Panc1 (cell line): Measurements from ENCODE around the gene EXOC3L4. TPM values are rescaled to one million over a fixed set of nuclear protein-coding genes. Genes with fewer than 3 reads are reported as not detected.

Source experiments
- ATAC-seq: fragments of 200-7000 bp; cut with Tn5 transposase; 2 replicates; pipeline ENCODE4 v1.9.1; 2020; ENCODE audit warnings: mild to moderate bottlenecking, moderate library complexity
- BruUV-seq: library from RNA; stranded (reverse); fragments of 400-500 nt; replicated peaks from 2 replicates; lab custom pipeline; 2021; lab: Mats Ljungman, UMichigan
- CTCF ChIA-PET: fragments of 300-600 bp; sonication (Branson Sonifier 250); formaldehyde crosslinking; loops from one replicate; lab custom pipeline; 2022; ENCODE audit warnings: antibody characterized with exemption; lab: Charles Lee
- POLR2A ChIA-PET: fragments of 300-600 bp; sonication (Branson Sonifier 250); formaldehyde crosslinking; loops from one replicate; lab custom pipeline; 2022; ENCODE audit warnings: antibody characterized with exemption; lab: Charles Lee
- DNase-seq: peaks from one replicate; pipeline ENCODE4 v3.0.0-alpha.2; 2010; ENCODE audit warnings: low read depth, low spot score
- H3K27ac ChIP-seq: 2 replicates; pipeline ENCODE4 v1.5.1; 2011; ENCODE audit warnings: mild to moderate bottlenecking, low read length, inconsistent platforms
- H3K27me3 ChIP-seq: fragments of 200-500 bp; sonication (Bioruptor generic); 2 replicates; pipeline ENCODE4 v1.6.0; 2014; ENCODE audit warnings: low read length, inconsistent platforms; ENCODE audit not compliant: control insufficient read depth, insufficient read depth
- H3K36me3 ChIP-seq: fragments of 200-500 bp; sonication (Bioruptor generic); 2 replicates; pipeline ENCODE4 v1.5.1; 2014; ENCODE audit warnings: inconsistent platforms, mild to moderate bottlenecking, low read length, moderate library complexity; ENCODE audit not compliant: control insufficient read depth, insufficient read depth
- H3K4me1 ChIP-seq: 2 replicates; pipeline ENCODE4 v1.5.1; 2011; ENCODE audit warnings: inconsistent platforms, mild to moderate bottlenecking, low read length, moderate library complexity; ENCODE audit not compliant: control insufficient read depth, insufficient read depth
- H3K4me3 ChIP-seq, 2 experiments: 2 replicates each; pipeline ENCODE4 v1.5.1; 2011 to 2012; ENCODE audit warnings: low read depth in 2 of 2, low read length in 2 of 2, mild to moderate bottlenecking in 2 of 2, inconsistent platforms in 1 of 2, moderate library complexity in 1 of 2
- H3K9me3 ChIP-seq: fragments of 200-500 bp; sonication (Bioruptor generic); 2 replicates; pipeline ENCODE4 v1.5.1; 2014; ENCODE audit warnings: low read depth, mild to moderate bottlenecking, inconsistent platforms, low read length, moderate library complexity; ENCODE audit not compliant: control insufficient read depth, insufficient read depth
- POLR2AphosphoS5 ChIP-seq: IDR thresholded peaks from 2 replicates; pipeline ENCODE4 v1.6.1; 2012; ENCODE audit warnings: mild to moderate bottlenecking, low read depth, low read length, moderate library complexity
- SIN3A ChIP-seq: IDR thresholded peaks from 2 replicates; pipeline ENCODE4 v1.6.1; 2012; ENCODE audit warnings: low read depth, mild to moderate bottlenecking, low read length, moderate library complexity, borderline replicate concordance; ENCODE audit not compliant: insufficient read depth
- TCF7L2 ChIP-seq: IDR thresholded peaks from 2 replicates; pipeline ENCODE4 v1.6.1; 2011; ENCODE audit warnings: mild to moderate bottlenecking, low read depth, low read length, inconsistent platforms
- in situ Hi-C: cut with HindIII; loops from 2 replicates; pipeline ENCODE4 v1.10.0; 2016; ENCODE audit warnings: low sequenced_read_pairs, low pct_unique_long_range_greater_than_20kb
- intact Hi-C: fragments of 100-400 bp; cut with micrococcal nuclease; formaldehyde crosslinking; loops from one replicate; pipeline ENCODE4 v1.10.0; 2022; ENCODE audit not compliant: unreplicated experiment
- total RNA-seq: library from RNA; stranded (reverse); gene quantifications from one replicate; pipeline ENCODE4 v1.2.1, GENCODE V29; 2021; ENCODE audit not compliant: unreplicated experiment
- TF ChIP-seq, protein P1 (sequence below): fragments of 450-650 bp; IDR thresholded peaks from 2 replicates; pipeline ENCODE4 v1.5.1; 2017; ENCODE audit warnings: mild to moderate bottlenecking
- TF ChIP-seq, protein P2 (sequence below), 2 experiments: IDR thresholded peaks; 2 replicates each; pipeline ENCODE4 v1.6.1; 2011 to 2012; ENCODE audit warnings: low read depth in 2 of 2, control low read depth in 1 of 2, low read length in 1 of 2, mild to moderate bottlenecking in 1 of 2, moderate library complexity in 1 of 2; ENCODE audit not compliant: insufficient read depth in 1 of 2

Gene EXOC3L4
- total RNA-seq, 1 experiment from 2014 or later, result 2.6 TPM

DNA sequence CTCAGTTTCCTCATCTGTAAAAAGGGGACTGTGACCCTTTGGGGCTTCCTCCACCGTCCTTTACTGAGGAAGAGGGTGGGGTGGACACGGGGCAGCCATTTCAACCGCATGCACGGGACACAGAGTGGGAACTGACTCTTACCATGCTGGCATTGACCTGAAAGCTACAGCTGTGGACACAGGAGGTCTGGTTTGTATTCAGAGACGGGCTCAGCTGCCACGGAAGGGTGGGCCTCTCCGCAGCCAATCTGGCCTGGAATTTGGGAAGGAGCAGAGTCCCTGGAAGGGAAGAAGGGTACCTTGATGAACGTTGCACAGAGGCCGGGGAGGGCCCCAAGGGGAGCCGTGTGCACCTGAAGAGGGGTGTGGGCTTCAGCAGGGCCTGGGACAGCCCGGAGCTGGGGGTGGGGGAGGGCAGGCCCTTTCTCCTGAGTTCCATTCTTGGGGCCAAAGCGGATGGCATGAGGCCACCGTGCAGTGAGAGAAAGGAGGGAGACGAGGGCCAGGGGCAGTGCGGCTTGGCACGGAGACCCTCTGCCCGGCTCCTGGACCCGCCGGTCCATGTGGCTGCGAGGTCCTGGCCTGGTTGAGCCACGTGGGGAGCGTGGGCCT, 43.3 kb downstream of the EXOC3L4 start:
- H3K27ac ChIP-seq, result peak overlapping the region; percentile 88
- intact Hi-C loops, result no loop called here
- in situ Hi-C loops, result no loop called here
- no peaks in the 10 kb centered on the region for H3K9me3 ChIP-seq
- H3K36me3 ChIP-seq, result 0 out of 2 replicates have a peak, but pooled peaks cover 2% of the 10 kb centered on the region
- TF ChIP-seq TCF7L2 (no peak), POLR2AphosphoS5 (peak; percentile 77; the same call in 1 of the 2 replicates), SIN3A (peak; percentile 93)
- ChIA-PET CTCF (interaction anchor here (1.8 kb wide), 1 partner anchor 33 kb away, joined by 9 read pairs; no protein-coding TSS in a partner anchor), POLR2A (interaction anchor here (0.5 to 0.6 kb wide), 3 partner anchors 35 to 86 kb away, joined by 4 to 5 read pairs (median 4); no protein-coding TSS in a partner anchor)
- no peak overlapping the region for H3K4me3 ChIP-seq
- BruUV-seq, result no TSS peak
- ATAC-seq (peak; percentile 51), DNase-seq (no peak)
- peaks cover 64% of the 10 kb centered on the region for H3K4me1 ChIP-seq
- no peaks in the 10 kb centered on the region for H3K27me3 ChIP-seq

DNA sequence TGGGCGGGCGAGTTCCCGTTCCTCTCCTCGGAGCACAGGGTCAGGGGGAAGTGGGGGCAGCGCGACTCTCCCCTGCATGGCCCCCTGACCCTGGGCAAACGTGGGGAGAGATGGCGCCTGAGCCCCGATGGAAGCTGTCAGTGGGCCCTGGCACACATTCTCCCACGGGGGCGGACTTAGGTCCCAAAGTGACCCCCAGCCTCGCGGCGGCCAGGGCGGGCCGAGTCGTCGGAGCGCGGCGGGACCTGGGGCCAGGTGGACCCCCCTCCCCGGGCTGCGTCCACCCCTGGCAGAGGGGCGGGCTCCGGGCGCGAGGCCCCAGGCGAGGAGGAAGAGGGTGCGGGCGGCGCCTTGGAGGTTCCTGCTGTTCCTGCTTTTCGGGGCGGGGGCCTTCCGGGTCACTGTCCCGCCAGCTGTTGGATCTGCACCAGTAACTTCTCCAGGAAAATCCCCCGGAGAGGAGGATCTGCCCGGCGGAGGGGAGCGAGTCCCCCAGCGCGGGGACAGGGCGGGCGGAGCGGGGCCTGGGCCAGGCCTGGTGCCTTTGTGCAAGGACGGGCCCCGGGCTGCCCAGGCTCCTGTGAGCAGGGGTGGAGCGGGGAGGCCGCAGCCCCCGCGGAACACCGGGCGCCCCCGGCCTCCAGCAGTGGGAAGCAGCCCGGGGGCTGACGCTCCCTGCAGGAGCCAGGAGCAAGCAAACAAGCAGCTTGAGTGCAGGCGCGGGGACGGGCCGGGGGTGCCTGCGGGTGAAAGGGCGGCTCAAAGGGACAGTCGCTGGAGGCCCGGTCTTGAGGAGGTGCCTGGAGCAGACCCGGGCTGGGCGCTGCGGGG, 44.0 kb downstream of the EXOC3L4 start:
- Histone ChIP-seq H3K4me3 (peak overlapping the region; percentile 12 to 19; a peak in 2 of 4 replicates), H3K27ac (peak overlapping the region; percentile 88), H3K9me3 (no peaks in the 10 kb centered on the region), H3K27me3 (no peaks in the 10 kb centered on the region), H3K36me3 (0 out of 2 replicates have a peak, but pooled peaks cover 2% of the 10 kb centered on the region), H3K4me1 (peaks cover 71% of the 10 kb centered on the region)
- POLR2A ChIA-PET, result interaction anchor here (0.5 to 0.6 kb wide), 3 partner anchors 78 to 189 kb away, joined by 4 to 6 read pairs (median 5); no protein-coding TSS in a partner anchor
- in situ Hi-C loops (no loop called here), intact Hi-C loops (no loop called here)
- DNase-seq (no peak), ATAC-seq (peak; percentile 53)
- BruUV-seq, result no TSS peak
- CTCF ChIA-PET, result interaction anchor here (0.6 kb wide), 1 partner anchor 48 kb away, joined by 3 read pairs; no protein-coding TSS in a partner anchor
- TF ChIP-seq TCF7L2, result peak; percentile 39; the same call in 1 of the 2 replicates
- TF ChIP-seq SIN3A, result 0 out of 2 replicates have a peak, but pooled peaks have one; percentile 18
- TF ChIP-seq, protein P1, sequence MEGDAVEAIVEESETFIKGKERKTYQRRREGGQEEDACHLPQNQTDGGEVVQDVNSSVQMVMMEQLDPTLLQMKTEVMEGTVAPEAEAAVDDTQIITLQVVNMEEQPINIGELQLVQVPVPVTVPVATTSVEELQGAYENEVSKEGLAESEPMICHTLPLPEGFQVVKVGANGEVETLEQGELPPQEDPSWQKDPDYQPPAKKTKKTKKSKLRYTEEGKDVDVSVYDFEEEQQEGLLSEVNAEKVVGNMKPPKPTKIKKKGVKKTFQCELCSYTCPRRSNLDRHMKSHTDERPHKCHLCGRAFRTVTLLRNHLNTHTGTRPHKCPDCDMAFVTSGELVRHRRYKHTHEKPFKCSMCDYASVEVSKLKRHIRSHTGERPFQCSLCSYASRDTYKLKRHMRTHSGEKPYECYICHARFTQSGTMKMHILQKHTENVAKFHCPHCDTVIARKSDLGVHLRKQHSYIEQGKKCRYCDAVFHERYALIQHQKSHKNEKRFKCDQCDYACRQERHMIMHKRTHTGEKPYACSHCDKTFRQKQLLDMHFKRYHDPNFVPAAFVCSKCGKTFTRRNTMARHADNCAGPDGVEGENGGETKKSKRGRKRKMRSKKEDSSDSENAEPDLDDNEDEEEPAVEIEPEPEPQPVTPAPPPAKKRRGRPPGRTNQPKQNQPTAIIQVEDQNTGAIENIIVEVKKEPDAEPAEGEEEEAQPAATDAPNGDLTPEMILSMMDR, result no peak
- TF ChIP-seq, protein P2, sequence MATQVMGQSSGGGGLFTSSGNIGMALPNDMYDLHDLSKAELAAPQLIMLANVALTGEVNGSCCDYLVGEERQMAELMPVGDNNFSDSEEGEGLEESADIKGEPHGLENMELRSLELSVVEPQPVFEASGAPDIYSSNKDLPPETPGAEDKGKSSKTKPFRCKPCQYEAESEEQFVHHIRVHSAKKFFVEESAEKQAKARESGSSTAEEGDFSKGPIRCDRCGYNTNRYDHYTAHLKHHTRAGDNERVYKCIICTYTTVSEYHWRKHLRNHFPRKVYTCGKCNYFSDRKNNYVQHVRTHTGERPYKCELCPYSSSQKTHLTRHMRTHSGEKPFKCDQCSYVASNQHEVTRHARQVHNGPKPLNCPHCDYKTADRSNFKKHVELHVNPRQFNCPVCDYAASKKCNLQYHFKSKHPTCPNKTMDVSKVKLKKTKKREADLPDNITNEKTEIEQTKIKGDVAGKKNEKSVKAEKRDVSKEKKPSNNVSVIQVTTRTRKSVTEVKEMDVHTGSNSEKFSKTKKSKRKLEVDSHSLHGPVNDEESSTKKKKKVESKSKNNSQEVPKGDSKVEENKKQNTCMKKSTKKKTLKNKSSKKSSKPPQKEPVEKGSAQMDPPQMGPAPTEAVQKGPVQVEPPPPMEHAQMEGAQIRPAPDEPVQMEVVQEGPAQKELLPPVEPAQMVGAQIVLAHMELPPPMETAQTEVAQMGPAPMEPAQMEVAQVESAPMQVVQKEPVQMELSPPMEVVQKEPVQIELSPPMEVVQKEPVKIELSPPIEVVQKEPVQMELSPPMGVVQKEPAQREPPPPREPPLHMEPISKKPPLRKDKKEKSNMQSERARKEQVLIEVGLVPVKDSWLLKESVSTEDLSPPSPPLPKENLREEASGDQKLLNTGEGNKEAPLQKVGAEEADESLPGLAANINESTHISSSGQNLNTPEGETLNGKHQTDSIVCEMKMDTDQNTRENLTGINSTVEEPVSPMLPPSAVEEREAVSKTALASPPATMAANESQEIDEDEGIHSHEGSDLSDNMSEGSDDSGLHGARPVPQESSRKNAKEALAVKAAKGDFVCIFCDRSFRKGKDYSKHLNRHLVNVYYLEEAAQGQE (IDR thresholded peaks at IDR 0.05; ENCODE audit: insufficient read depth in 1 of 2, low read depth in 2 of 2, low read length in 1 of 2), result no peak
- 0 out of 2 replicates have a peak, but pooled peaks have one; percentile 4 for TF ChIP-seq POLR2AphosphoS5
